Peyer's patch (tissue), 4 donors: ENCODE data around the gene CHST8. TPM values are rescaled to one million over a fixed set of nuclear protein-coding genes. Genes with fewer than 3 reads are reported as not detected.

Source experiments
- DNase-seq, 3 donors: peaks; one replicate each; pipeline ENCODE4 v3.0.0-alpha.2; 2017 to 2019
- H3K27ac ChIP-seq, 4 donors: fragments of 200-600 bp; sonication (generic); one replicate each; pipeline ENCODE4 v1.5.1; 2016 to 2019
- H3K27me3 ChIP-seq, 2 donors: fragments of 200-600 bp; sonication (generic); one replicate each; pipeline ENCODE4 v1.5.1; 2019
- H3K36me3 ChIP-seq, 3 donors: fragments of 200-600 bp; sonication (generic); one replicate each; pipeline ENCODE4 v1.5.1; 2016 to 2019
- H3K4me1 ChIP-seq, 4 donors: fragments of 200-600 bp; sonication (generic); one replicate each; pipeline ENCODE4 v1.5.1; 2016 to 2019
- H3K4me3 ChIP-seq, 4 donors: fragments of 200-600 bp; sonication (generic); 1 replicate in 3 of 4; 2 replicates in 1 of 4; pipeline ENCODE4 v1.5.1; 2016 to 2019; ENCODE audit warnings: mild to moderate bottlenecking in 1 of 4
- H3K9me3 ChIP-seq, 4 donors: fragments of 200-600 bp; sonication (generic); one replicate each; pipeline ENCODE4 v1.5.1; 2016 to 2019; ENCODE audit warnings: mild to moderate bottlenecking in 1 of 4
- POLR2A ChIP-seq, 2 donors: fragments of 450-650 bp; IDR thresholded peaks; one replicate each; pipeline ENCODE4 v1.5.1; 2017; ENCODE audit warnings: antibody characterized with exemption in 2 of 2, mild to moderate bottlenecking in 2 of 2, moderate library complexity in 2 of 2
- total RNA-seq, 4 donors: library from RNA; depleted of rRNA; stranded (reverse); fragments of >200 nt; gene quantifications; one replicate each; pipeline ENCODE4 v1.1.0, GENCODE V29; 2016
- TF ChIP-seq, protein P1 (sequence below), 6 experiments: fragments of 450-650 bp in 4 of 6; fragments of 200-600 bp in 2 of 6; sonication (generic) in 1 of 6; IDR thresholded peaks; one replicate each; pipeline ENCODE4 v1.5.1; 2017 to 2019; ENCODE audit warnings: antibody characterized with exemption in 6 of 6, mild to moderate bottlenecking in 3 of 6, moderate library complexity in 1 of 6

The CHST8 gene
- total RNA-seq, 4 donors from 2014 or later: 0.54 to 1.8 TPM; not detected in 2

DNA sequence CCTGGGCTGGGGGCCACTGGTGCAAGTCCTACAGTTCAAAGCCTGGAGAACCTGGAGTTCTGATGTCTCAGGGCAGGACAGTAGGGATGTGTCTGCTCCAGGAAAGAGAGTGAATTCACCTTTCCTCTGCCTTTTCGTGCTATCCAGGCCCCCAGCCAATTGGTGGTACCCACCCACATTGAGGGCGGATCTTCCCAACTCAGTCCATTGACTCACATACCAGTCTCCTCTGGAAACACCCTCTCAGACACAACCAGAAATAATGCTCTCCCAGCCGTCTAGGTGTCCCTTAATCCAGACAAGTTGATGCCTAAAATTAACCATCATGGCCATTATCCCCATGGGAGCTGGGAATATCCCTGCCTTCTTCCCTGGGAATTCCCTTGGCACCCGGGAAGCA is 38.8 kb upstream of the CHST8 start:
- Histone ChIP-seq H3K4me3 (no peak overlapping the region), H3K36me3 (no peaks in the 10 kb centered on the region), H3K9me3 (peaks cover 0 to 6% (median 0%) of the 10 kb centered on the region in 4 donors), H3K4me1 (no peaks in the 10 kb centered on the region), H3K27me3 (no peaks in the 10 kb centered on the region), H3K27ac (no peak overlapping the region)
- TF ChIP-seq POLR2A (IDR thresholded peaks at IDR 0.05): no peak
- TF ChIP-seq, protein P1, sequence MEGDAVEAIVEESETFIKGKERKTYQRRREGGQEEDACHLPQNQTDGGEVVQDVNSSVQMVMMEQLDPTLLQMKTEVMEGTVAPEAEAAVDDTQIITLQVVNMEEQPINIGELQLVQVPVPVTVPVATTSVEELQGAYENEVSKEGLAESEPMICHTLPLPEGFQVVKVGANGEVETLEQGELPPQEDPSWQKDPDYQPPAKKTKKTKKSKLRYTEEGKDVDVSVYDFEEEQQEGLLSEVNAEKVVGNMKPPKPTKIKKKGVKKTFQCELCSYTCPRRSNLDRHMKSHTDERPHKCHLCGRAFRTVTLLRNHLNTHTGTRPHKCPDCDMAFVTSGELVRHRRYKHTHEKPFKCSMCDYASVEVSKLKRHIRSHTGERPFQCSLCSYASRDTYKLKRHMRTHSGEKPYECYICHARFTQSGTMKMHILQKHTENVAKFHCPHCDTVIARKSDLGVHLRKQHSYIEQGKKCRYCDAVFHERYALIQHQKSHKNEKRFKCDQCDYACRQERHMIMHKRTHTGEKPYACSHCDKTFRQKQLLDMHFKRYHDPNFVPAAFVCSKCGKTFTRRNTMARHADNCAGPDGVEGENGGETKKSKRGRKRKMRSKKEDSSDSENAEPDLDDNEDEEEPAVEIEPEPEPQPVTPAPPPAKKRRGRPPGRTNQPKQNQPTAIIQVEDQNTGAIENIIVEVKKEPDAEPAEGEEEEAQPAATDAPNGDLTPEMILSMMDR (IDR thresholded peaks at IDR 0.05): no peak
- no peak for DNase-seq

DNA sequence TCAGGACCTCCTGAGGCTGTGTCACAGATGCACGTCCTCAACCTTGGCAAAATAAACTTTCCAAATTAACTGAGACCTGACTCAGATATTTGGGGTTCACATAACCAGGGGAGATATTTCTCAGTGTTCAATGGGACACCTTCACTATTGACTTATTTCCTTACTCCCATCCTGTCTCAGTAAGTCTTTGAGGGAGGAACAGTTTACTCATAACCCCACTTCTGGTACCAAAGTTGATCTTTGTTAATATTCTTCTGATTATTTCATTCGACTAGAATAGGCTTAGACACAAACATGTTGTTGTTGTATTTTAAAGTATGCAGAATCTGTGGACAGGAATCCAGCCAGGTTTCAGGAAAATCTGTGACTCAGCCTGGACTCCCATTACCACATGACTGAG is 34.6 kb upstream of the CHST8 start:
- H3K27ac ChIP-seq: no peak overlapping the region
- H3K4me1 ChIP-seq: no peaks in the 10 kb centered on the region
- peaks cover 0 to 6% (median 0%) of the 10 kb centered on the region in 4 donors for H3K9me3 ChIP-seq
- no peaks in the 10 kb centered on the region for H3K27me3 ChIP-seq
- no peaks in the 10 kb centered on the region for H3K36me3 ChIP-seq
- TF ChIP-seq POLR2A (IDR thresholded peaks at IDR 0.05): no peak
- TF ChIP-seq, protein P1 (IDR thresholded peaks at IDR 0.05): no peak
- no peak for DNase-seq
- H3K4me3 ChIP-seq: no peak overlapping the region

DNA sequence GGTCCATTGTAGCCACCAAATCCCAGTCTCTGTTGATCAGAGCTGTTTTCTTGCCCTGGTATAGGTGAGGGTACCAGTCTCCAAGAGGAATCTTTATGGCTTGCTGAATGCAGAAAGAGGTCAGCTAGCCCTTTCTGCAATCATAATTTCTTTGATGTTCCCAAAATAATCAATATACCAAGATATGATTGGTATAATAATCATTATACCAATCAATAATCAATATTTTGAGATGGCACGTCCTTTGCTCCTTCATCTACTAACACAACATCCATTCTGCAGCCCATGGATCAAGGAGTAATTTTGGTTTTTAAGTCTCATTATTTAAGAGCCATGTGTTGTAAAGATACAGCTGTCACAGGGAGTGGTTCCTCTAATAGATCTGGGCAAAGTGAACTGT is 31.5 kb upstream of the CHST8 start:
- H3K9me3 ChIP-seq: peaks cover 0 to 6% (median 0%) of the 10 kb centered on the region in 4 donors
- TF ChIP-seq POLR2A (IDR thresholded peaks at IDR 0.05): no peak
- TF ChIP-seq, protein P1 (IDR thresholded peaks at IDR 0.05): no peak
- H3K4me1 ChIP-seq: no peaks in the 10 kb centered on the region
- no peaks in the 10 kb centered on the region for H3K27me3 ChIP-seq
- no peak overlapping the region for H3K27ac ChIP-seq
- no peak overlapping the region for H3K4me3 ChIP-seq
- H3K36me3 ChIP-seq: no peaks in the 10 kb centered on the region
- no peak for DNase-seq

DNA sequence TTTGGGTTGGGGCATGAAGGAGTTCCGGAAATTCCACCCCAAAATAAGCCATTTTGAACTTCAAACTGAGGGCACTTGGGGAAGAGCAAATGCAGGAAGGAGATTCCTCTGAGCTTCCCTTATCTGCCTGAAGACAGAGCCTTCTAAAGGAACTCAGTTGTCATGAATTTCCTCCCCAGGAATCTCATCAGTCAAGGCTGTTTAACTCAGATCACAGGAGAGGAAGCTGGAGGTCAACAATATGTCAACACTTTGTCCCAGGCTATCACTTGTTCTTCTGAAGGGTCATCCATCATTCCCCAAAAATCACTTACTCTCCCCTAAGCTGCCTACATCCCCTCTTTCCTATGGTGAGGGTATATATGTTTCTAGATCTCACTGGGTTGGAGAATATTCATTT is 26.0 kb upstream of the CHST8 start:
- H3K27ac ChIP-seq: no peak overlapping the region
- H3K4me3 ChIP-seq: no peak overlapping the region
- TF ChIP-seq POLR2A (IDR thresholded peaks at IDR 0.05): no peak
- TF ChIP-seq, protein P1 (IDR thresholded peaks at IDR 0.05): no peak
- H3K9me3 ChIP-seq: peaks cover 0 to 3% (median 0%) of the 10 kb centered on the region in 4 donors
- H3K36me3 ChIP-seq: no peaks in the 10 kb centered on the region
- no peaks in the 10 kb centered on the region for H3K4me1 ChIP-seq
- no peaks in the 10 kb centered on the region for H3K27me3 ChIP-seq
- no peak for DNase-seq

DNA sequence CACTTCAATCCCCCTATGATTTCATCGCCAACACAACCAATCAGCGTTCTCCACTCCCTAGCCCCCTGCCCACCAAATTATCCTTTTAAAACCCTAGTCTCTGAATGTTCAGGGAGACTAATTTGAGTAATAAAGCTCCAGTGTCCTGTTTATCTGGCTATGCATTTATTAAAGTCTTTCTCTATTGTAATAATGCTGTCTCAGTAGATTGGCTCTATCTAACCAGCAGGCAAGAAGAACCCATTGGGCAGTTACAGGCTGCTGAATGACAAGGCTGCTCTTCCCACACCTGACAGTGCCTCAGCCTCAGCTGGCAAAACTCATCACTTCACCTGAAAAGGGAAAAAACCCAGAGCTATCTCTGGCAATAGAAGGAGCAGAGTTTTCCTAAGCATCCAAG is 20.2 kb upstream of the CHST8 start:
- Histone ChIP-seq H3K27ac (no peak overlapping the region), H3K27me3 (no peaks in the 10 kb centered on the region), H3K36me3 (no peaks in the 10 kb centered on the region), H3K4me1 (no peaks in the 10 kb centered on the region), H3K9me3 (peaks cover 0 to 17% (median 7%) of the 10 kb centered on the region in 4 donors), H3K4me3 (no peak overlapping the region)
- TF ChIP-seq POLR2A (IDR thresholded peaks at IDR 0.05): no peak
- TF ChIP-seq, protein P1 (IDR thresholded peaks at IDR 0.05): no peak
- no peak for DNase-seq
